Raji (cell line): ENCODE measurements around the gene FAM78B.

ENCODE experiments used
- POLR2A ChIP-seq: IDR thresholded peaks from 2 replicates; pipeline ENCODE4 v1.6.1; 2011; ENCODE audit warnings: low read depth, low read length, control low read depth; ENCODE audit not compliant: insufficient read depth

Gene FAM78B

DNA sequence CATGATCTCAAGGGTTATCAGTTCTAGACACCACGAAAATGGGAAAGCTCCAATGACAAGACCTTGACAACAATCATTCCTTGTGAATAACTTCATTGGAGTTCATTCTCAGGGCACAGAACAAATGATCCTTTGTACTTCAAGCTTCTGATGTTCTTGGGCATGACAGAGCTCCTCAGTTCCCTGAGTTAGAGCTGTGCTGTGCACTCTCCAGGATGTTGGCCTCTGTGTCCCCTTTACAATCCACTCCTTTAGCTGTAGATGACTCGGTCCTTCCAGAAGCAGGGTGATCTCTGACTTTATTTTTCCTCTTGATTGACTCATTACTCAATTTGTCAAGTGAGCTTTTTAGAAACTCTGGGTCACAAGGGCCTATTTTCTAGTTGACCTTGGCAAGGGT lies 3.9 kb upstream of the FAM78B start:
- no peak for TF ChIP-seq POLR2A

DNA sequence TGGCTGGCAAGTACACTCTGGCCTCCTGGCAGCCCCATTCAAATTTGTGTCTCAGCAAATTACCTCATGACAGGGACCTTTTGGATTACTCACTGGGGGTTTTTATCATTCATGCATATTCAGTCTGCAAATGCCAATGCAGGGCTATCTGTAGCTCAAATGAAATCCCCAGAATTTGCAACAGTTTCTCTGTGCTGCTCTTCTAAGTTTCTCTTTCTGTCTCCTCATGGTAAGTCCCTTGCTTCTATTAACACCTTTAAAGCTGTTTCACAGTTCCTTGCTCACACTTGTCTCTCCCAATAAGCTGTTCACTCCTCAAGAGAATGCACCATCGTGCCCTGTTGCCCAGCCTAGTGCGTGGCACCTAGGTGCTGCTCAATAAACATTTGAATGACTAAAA lies 3.3 kb upstream of the FAM78B start:
- no peak for TF ChIP-seq POLR2A

DNA sequence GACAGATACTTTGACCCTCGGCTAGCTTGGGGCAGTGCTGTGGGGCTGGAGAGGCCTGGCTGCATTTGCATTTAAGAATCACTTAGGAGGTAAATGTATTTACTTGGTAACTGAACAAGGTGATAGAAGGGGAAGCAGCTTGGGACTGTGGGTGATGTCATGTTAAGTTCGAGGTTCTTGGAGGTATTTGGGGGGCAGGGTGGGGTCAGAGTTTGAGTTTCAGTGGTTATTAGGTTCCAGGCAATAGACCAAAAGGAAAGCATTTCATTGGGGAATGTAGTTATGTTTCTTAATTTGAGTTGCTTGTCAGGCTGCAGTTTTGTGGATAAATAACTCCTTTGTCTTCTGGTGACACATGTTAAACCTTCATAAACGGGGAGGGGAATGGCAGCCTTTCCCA lies 2.4 kb upstream of the FAM78B start:
- TF ChIP-seq POLR2A, result no peak

DNA sequence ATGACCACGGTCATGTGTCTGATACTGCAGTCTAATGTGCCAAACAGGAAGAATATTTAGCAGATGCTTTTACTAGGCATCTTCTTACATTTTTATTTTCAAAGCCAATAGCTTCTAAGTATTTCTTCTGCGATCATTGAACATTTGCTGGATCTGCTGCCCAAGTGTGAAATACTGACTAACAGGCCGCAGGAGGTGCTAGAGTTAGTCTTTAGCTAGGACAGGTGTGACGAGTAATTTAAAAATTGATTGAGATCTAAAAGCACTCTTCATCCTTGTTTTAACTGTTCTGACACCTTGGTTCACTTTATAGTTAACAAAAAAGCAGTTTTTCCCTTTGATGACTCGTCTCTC lies 748 bp upstream of the FAM78B start:
- no peak for TF ChIP-seq POLR2A

DNA sequence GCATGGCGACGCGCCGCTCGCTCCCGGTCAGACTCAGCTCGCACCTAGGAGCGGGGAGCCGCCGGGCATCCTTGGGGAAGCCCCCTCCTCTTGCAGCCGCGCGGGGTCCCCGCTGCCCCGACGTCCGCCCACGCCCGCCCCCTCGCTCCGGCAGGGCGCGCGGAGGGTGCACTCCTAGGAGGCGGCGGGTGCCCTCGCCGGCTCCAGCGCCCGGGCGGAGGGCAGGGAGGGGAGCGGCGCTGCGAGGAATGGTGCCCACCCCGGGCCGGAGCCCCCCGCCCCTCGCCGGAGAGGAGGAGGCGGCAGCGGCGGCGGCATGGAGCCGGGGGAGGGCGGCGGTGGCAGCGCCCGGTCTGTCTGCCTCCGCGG lies 488 bp downstream of the FAM78B start:
- no peak for TF ChIP-seq POLR2A

DNA sequence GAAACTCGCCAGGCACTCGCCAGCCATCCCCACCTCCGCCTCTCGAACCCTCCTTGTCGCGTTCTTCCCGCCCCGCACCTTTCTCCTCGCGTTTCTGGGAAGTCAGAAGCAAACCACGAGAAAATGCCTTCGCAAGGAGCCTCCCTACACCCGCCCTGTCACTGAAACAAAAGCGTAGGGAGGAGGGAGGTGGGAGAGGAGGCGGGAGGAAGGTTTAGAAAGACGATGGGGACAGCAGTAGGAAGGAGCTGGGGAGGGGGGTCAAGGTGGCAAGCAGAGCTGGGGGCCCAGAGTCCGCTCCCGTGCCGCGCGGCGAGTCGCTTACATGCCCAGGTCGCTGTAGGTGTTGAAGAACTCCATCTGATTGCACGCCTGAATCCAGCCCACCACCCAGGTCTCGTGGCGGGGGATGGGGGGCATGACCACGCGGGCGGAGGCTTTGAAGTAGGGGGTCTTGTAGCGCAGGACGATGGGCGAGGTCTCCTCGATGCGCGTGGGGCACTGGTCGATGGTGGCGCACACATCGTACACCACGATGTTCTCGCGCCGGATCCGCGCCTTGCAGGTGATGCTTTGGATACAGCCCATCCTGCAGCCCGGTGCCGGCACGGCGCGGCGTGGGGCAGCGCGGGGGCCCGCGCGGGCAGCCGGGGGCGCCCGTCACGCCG lies 1.0 kb downstream of the FAM78B start:
- no peak for TF ChIP-seq POLR2A

DNA sequence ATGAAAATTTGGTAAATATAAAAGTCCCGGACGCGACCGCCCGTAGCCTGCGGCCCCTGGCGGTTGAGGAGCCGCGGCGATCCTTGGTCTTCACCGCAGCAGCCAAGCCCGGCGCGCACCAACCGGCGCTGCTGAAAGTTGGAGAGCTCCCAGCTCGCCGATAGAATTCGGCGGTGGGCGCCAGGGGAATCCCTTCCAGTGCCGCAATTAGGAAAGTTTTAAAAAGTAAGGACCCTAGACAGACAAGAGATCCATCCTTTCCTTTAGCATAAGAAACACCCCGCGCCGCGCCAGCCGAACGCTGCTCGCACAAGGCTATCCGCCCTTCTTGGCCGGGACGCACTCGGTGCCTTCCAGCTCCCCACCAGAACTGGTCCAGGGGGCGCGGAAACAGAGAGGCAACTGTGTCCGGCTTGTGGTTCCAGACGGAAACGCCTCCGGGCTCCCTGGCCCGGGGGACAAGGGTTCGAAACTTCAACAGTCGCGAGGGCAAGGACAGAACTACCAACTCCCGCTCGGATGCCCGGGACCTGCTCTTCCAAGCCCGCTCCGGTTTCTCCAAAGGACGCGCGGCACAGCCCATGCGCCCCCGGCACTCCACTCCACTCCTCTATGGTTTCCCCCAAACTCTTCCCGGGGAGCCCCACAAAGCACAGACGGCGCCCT lies 1.7 kb downstream of the FAM78B start:
- no peak for TF ChIP-seq POLR2A

DNA sequence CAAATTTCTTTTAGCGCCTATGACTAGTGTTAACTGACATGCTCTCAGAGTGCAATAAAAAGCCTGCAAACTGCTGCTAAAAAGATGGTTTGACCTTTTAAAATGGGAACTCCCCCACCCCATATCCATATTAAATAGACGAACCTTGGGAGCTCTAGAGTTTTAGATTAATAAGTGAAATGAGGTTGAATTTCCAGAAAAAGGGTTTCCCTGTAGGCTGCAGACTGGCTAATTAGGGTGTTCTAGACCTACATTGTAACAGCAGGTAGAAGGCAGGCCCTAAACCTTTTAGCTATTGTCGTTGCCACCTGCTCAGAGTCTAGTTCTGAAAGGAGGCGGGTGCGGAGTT lies 2.2 kb downstream of the FAM78B start:
- TF ChIP-seq POLR2A, result no peak

DNA sequence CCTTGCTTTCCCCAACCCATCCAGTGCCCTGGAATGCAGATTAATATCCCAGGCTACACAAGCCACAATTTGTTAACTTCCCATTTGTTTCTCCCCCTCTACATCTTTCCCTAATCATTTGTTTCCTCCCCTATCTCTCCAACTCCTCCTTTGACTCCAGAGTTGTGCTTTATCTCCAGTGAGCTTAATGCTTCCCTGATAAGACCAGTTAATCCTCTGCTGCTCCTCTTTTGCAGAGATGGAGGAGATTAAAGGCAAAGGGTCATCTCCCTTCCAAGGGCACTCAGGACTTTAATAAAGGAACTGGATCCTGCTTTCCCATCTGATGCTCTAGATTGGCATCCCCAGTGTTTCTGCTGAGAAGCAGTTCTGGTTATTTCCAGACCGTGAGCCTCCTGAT lies 7.1 kb downstream of the FAM78B start:
- no peak for TF ChIP-seq POLR2A

DNA sequence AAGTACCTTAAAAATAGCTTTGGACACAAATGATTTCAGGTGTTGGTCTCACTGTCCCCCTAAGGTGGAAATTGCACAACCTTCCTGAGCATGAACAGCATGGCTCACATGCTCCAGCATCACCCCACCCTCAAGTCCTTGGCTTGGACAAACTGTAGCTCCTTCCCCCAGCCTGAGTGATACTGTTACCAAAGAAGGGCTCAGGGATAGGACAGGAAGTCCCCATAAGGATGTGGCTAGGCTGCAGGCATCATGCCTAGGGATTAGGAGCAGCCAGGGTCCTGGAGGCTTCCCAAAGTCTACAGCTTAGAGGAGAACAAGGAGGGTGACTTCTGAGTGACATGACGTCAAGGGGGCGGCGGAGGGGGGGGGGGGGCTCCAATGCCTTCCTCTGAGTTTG lies 10.1 kb downstream of the FAM78B start:
- no peak for TF ChIP-seq POLR2A

DNA sequence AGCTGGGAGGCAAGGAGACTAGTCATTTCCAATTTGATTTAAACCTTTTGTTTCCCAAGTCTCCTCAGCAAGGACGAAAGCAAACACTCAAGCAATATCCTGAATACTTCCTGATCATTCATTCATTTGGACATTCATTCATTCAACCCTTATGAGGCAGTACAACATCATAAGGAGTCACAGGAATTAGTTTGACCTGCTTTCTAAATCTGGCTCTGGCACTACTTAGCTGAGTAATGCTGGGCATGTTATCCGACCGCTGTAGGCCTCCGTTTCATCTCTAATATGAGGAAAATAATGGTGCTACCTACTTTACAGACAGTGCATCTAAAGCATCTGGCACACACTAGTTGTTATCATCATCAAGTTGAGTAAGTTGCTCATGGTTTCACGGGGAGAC lies 11.7 kb downstream of the FAM78B start:
- TF ChIP-seq POLR2A, result no peak

DNA sequence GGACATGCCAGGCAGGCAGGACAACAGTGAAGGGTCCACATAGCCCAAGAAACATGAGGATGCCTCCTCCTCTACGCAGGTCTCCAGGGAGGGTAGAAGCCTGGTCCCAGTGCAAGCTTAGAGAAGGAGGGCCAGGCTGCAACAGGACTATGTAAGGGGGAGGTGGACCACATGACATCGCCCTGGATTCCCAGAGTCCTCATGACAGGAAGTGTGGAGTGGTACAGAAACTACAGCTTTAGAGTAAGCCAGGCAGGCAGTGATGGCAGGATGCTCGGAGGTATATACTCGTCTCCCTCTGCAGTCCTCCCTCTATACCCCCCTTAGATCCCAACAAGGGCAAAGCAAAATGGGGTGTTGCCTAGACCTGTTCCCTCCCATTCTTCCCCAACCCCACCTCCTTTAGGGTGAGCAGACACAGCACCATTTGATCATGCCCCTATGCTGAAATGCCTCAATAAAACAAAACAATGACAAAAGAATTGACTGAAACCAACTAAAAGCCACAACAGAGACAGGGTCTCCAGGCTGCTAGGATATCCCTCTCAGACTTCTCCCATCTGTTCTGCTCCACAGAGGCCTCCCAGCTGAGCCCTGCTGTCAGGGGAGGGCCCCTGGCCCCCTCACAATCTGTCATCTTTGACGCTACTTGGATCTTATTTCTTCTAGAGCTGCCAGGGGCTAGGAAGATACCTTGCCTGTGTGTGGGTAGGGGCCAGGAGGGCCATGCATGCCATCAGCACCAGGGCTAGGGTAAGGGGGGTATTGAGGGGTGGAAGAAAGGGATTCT lies 13.1 kb downstream of the FAM78B start:
- no peak for TF ChIP-seq POLR2A

DNA sequence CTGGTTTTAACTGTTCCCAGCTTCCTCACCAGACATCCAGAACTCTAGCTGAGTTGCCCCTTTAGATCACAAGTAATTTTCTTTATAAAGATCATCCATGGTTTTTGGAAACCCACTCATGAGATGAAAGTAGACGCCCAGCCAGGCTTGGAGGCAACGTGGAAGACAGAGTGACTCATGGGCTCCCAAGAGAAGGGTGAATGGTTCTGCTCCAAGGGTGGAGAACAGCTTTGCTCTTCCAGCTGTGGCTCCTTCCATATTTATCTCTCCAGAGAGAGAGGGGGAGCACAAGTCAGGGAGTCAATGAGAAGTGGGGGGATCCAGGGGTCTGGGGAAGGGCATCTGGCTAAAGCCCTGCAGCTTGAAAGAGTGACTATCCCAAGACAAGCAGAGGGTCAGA lies 13.8 kb downstream of the FAM78B start:
- TF ChIP-seq POLR2A, result no peak

DNA sequence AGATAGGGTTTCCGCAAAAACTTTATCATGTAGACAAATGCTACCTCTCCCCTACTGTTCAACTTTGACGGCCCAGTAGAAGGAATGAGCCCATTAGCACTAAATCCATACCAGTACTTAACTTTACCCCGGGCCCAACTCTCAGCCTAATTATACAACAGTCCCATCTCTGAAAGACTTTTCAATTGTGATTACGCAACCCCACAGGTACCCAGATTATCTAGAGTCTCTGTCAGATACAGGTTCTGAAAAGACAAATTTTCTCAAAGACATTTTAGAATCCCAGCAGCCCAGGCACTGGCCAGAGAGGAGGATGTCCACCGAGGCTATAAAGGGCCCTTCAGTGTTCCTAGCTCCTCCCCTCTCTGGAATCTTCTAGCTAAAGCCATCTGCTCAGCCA lies 15.0 kb downstream of the FAM78B start:
- no peak for TF ChIP-seq POLR2A

DNA sequence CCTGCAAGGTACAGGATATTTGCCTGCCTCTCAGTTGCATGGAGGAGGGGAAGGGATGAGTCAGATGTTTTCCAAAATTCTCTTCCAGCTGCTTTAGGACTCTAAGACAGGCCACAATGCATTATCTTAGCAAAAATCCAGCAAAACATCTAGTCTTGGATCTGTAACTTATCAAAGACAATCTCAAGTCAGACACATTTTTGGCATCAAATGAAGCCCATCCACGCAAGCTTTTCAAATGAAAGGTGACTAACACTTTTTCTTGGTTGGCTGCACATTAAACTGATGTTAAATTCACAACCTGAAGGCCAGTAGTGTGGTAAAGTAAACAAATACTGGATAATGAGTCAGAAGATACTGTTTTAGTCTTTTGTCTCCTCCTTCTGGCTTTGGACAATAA lies 21.3 kb downstream of the FAM78B start:
- TF ChIP-seq POLR2A, result no peak

DNA sequence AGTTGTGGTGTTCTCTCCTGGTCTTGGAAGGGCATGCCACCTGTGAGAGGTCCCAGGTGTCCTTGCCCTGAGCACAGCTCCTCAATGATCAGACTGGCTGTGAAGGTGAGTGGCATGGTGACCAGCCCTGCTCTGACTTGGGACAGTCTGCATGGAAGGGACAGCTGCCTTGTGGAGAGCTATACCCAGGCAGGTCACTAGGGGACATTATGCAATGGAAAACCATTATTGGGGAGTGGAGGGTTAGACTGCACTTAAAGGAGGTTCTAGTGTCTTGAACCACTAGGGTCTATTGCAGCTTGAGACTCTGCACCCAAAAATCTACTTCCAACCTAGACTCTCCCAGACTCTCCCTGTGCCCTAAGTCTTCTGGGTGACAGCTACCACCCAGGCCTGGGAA lies 24.8 kb downstream of the FAM78B start:
- TF ChIP-seq POLR2A, result no peak

DNA sequence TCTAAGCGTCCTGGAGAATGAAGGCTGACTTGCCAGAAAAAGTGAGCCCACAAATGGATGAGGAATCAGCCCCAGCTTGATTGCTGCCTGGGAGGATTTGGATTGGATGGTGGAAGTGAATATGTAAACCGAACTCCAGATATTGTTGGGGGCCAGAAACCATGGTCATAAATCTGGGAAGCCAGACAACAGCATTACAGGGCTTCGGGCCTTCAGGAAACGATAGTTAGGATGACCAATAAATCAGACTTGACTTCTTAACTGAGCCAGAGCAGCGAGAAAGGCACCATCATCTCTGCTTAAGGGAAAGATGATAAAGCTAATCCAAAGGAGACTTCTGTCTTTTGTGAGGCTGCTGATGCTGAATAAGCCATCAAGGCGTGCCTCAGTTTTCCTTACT lies 26.6 kb downstream of the FAM78B start:
- TF ChIP-seq POLR2A, result no peak

DNA sequence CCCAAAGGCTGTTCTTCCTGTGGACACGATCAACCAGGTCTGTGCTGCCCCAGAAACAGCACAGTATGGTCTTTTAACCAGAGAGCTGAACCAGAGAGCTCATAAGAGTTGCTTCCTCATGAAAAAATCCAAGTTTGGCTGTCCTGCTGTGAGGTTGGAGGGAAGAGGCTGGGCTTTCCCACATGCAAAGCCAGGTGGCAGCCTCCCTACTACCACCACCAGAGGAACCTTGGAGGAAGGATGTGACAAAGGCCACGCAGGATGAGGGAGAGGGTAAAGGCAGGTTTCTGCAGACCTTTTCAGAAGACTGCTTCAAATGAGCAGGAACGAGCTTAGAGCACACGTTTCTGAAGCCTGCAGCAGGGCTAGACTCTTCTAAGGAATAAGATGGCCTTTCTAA lies 27.1 kb downstream of the FAM78B start:
- TF ChIP-seq POLR2A, result no peak
